Activated CD8-positive, alpha-beta memory T cell treated with anti-CD3 and anti-CD28 coated beads for 1 hour (primary cell): ENCODE data around the gene ATP2C2.

Source experiments
- DNase-seq, 2 donors: peaks; one replicate each; pipeline ENCODE4 v3.0.0-alpha.2; 2020; ENCODE audit warnings: low read depth in 1 of 2; ENCODE audit errors: extremely low read depth in 1 of 2

ATP2C2 gene

GRCh38 chr16:84361546-84361945, 6.8 kb upstream of the ATP2C2 start:
- DNase-seq, result no peak

DNA sequence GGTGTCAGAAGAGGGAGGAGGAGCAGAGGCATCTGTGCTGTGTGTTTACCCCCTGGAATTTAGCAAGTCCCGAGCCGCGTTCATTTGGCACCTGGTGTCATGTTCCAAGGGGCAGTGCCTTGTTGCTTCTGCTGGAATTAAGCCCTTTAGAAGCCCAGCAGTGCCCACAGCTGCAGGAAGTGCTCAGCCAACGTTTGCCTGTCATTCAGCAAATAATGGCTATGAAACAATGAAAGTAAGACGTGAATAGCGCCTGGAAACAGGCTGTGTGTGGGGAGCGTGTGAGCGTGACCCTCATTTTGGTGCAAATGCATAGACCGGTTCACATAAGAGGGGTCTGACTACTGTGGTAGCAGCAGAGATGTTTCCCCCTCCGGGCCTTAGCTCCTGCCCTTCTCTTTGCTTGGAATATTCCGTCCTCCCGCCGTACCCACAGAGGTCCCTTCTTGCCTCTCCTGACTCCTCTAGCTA, 5.8 kb upstream of the ATP2C2 start:
- DNase-seq, result no peak

DNA sequence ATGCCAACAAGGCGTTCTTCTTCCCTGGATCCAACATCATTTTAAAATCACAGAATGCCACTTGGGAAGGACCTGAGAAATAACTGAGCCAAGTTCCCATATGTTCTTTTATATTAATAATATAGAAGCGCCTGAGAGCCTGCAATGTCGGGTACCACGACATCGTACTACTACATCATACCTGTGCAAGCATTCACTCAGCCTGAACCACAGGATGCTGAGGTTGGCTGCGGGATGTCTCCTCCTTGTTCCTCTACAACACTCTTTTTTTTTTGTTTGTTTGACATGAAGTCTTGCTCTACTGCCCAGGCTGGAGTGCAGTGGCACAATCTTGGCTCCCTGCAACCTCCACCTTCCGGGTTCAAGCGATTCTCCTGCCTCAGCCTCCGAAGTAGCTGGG, 2.1 kb upstream of the ATP2C2 start:
- DNase-seq, result no peak

- no peak for DNase-seq
Observed at GRCh38 chr16:84367297-84367680, 1.0 kb upstream of the ATP2C2 start.

DNA sequence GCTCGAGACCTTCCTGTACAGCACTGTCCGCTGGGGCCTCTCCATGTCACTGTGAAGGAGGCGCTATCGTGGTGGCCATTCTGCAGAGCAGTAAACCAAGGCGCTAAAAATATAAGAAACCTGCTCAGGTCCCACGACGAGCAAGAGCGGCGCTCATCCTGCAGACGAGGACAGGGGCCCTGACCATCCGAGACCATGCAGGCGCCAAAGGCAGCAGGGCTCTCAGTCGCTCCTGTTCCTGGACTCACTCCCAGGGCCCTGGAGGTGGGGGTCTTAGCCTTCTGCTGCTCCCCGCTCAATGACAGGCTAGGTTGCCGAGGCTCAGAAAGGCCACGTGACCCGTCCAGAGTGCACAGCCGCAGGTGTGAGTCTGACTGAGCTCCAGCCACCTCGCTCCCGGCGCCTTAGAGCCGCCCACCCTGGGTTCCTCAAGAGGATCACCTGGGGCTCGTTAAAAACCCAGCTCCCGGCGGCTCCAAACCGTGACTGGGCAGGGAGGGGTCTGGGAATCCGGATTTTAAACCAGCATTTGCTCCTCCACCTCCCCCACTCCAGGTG, 509 bp upstream of the ATP2C2 start:
- no peak for DNase-seq

DNA sequence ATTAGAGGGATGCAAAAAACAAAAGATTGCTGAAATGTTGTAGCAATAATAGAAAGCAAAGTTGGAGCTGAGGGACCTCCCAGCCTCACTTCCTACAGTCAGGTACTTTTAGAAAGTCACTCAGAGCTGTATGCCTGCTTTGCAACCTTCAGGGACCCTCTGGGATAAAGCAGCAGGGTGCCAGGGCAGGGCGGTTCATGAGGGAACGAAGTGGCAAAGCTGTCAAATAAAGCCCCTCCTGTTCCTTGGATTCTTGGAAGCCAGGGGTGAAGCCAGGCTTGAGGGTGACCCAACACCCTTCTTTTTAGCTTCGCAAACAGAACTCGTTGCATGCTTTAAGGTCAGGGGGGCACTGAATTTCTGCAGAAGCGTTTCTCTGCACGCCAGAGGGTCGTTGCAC, 767 bp downstream of the ATP2C2 start:
- no peak for DNase-seq

DNA sequence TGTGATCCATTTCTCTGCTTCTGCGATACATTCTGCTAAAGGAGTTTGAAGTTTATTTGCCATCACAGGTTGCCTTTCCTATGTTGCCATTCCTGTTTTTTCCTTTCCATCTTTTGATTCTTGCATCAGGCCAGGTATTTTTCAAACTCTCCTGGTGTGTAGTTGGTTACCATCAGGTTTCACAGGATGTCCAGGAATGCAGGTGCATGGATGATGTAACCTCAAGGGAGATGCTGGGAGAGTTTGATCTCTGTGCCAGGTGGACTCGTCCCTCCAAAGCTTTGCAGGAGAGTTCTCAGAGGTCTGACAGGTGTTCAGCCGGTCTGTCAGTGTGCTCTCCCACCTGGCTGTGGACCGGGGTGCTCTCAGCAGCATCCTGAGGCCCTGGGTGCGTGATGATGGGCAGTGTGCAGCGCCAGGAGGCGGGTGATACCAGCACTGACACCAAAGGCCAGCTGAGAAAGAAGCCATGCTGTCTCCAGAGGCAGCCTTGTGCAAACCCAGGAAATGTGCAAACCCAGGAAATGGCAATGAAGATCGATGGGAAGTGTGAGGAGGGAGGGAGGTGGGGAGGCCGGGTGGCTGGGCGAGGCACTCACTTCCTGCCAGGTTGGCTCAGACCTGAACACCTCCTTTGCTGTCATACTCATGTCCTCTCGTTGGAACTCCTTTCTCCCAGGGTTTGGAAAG, 1.7 kb downstream of the ATP2C2 start:
- no peak for DNase-seq

- no peak for DNase-seq
Observed at GRCh38 chr16:84370723-84371552, 2.6 kb downstream of the ATP2C2 start.

DNA sequence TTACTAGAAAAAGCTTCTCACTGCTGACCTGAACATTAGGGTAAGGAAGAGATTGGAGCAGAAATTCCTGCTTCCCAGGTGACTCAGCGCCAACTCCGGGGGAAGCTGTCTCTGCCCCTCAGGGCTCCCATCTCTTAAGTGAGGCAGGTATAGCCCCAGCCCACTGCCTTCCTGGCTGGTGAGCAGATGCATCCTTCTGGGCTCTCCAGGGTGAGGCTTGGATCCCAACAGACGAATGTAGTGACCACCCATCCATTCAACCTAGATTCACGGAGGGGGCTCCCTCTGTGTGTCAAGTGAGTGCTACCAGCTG, 3.2 kb downstream of the ATP2C2 start:
- DNase-seq, result no peak

DNA sequence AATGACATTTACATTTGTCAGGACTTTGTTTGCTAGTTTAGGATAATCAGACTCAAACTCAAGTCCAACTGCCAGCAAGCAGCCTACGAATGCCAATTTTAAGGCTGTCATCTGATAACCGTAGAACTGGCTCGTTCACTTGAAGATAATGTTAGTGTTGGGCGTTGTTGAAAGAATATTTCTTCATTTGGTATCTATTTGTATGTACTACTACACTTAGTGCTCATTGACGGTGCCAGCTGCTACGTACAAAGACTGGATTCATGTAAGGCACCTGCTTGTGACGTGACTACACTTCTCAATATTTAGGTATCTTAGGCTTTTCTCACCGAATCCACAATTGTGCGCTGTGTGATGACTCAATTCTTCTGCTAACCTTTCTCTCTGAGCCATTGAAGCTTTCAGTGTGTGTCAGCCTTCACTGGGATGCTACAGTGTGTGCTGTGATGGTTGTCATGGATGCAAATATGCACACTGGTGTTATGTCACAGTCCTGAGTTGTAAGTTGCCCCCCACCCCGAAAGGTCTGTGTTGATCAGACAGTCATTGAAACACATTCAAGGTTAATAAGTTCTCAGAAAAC, 5.7 kb downstream of the ATP2C2 start:
- DNase-seq, result no peak

DNA sequence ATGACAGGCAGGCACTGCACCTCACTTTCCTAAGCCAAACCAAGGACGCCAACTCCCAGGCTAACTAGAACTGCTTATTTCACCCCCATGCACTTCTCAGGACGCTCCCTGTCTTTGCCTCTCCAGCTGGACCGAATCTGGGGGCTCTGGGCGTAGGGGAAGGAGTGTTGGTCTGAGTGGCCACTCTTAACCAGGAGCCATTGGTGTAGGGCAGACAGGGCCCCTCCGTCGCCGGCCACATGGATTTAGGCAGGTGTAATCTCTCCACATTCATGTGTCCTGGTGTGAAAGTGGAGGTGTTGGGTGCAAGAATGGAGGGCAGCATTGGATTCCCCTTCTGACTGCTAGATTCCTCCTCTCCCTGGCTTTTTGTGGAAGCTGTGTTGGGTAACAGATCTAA, 9.8 kb downstream of the ATP2C2 start:
- DNase-seq, result no peak

DNA sequence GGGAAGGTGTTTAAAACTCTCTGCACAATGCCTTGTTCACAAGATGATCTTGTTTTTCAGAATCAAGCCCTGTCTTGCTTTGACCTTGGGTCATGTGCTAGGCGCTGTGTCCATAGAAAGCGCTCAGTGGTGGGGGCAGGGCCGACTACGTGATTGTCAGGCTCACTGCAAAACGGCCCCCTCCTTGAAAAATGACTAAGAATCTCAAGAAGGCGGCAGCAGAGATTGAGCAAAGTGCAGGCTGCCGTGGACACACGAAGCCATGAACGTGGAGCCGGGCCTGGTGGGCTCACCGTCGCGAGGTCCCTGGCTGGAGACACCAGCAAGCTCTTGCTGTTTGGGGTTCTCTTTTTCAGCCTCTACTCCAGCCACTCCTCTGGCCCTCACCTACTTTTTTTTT, 10.2 kb downstream of the ATP2C2 start:
- no peak for DNase-seq

- no peak for DNase-seq
Observed at GRCh38 chr16:84379008-84379708, 10.8 kb downstream of the ATP2C2 start.

DNA sequence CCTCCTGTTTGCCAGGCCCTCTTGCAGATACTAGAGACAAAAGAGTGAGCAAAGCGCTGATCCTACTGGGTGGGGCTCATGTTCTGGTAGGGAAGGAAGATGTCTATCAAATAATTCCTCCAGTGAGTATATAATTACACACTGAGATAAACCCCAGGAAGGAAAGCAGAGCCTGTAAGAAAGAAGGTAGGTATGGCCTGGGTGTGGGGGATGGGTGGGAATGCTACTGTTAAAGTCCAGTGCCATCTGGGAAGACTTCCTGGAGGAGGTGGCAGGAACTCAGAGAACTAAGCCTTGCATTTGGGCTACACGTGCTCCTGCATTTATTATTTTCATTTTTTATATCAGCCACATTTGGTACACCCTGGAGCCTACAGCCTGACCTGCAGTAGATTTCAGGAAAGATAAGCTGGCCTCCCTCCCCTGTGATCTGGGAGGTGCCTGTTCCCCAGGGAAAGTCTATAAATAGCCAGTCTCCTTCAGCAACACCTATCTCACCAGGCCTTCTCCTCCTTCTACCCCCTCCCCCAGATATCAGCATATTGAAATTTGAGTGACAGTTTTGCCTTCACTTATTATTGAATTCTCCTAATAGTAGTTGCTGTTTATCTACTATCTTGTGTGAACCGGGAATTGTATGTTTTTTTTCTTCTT, 11.5 kb downstream of the ATP2C2 start:
- no peak for DNase-seq

DNA sequence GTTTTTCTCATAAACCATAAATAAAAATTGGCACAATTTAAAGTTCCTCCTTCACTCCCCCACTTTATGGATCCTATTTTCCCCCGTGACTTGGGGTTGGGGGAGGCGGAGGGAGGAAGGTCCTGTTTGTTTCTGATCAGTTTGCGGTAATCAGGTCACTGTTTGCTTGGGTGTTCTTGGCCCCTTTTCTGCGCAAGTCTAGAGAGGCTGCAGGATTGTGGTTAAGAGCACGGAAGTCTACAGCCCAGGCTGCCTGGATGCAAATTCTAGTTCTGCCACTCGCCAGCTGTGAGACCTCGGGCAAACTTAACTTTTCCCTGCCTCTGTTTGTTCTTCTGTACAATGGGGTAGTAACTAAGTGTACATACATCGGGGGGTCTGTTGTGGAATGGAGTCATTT, 12.1 kb downstream of the ATP2C2 start:
- DNase-seq, result no peak

DNA sequence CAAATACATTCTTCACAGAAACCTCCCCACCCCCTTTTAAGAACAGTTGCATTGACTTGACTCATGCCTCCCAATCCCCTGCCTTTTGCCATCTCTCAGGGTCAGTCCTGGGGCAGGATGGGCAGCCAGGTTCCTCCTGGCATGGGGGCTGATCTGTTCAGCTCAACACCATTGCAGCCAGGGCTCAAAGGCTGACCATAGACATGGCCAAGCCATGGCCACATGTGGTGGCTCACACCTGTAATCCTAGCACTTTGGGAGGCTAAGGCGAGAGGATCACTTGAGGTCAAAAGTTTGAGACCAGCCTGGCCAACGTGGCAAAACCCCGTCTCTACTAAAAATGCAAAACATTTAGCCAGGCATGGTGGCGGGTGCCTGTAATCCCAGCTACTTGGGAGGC, 14.1 kb downstream of the ATP2C2 start:
- DNase-seq, result no peak

DNA sequence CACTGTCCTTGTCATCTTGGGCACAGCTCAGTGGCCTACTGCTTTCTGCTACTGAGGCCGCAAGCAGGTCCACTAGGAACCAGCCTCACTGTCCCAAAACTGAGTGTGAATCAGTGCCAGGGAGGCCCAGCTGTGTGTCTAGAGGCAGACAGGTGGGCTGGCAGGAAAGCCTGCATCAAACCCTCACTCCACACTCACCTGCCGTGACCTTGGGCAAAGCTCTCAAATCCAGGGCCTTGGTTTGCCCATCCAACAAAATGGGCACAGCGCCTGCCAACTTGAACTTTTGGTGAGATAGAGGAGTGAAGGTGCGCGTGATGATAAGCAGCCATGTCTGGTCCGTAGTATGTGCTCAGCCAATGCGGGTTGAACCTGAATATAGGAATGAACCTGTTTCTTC, 14.8 kb downstream of the ATP2C2 start:
- DNase-seq, result no peak

- no peak for DNase-seq
Observed at GRCh38 chr16:84386047-84386446, 17.7 kb downstream of the ATP2C2 start.

- DNase-seq, result no peak
Observed at GRCh38 chr16:84387021-84387420, 18.7 kb downstream of the ATP2C2 start.

DNA sequence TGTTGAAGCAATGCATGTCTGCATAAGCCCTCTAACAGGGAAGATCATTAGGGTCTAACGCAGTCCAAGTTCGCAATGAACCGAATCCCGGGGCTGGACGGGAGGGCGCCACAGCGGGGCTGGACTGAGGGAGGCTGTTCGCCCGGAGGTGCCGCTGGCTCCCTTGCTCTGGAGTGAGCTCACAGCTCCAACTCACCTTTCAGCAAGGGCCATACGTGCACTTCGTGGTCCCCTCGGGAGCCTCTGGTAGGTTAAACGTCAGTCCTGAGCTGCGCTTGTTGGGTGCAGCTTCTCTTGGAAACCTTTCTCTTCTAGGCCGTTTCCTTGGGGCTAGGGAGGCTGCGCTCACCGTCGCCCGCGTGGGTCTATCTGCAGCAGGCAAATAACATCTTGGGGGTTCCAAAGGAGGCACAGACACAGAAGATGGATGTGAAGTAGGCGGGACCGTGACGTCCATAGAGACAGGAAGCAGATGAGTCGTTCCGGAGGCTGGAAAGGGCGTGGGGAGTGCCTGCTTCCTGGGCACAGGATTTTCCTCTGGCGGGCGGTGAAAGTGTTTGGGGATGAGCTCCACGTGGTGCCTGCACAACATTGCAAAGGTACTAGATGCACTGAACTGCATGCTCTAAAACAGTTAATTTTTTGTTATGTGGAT, 21.9 kb downstream of the ATP2C2 start:
- DNase-seq, result no peak
